Testis (tissue), 3 donors: Measurements from ENCODE around the gene MEGF11. TPM values are rescaled to one million over a fixed set of nuclear protein-coding genes. Genes with fewer than 3 reads are reported as not detected.

Source experiments
- DNase-seq: peaks from one replicate; pipeline ENCODE4 v3.0.0-alpha.2; 2019
- H3K27ac ChIP-seq, 2 donors: fragments of 200-600 bp; sonication (generic); one replicate each; pipeline ENCODE4 v1.5.1; 2019
- H3K27me3 ChIP-seq: fragments of 200-600 bp; sonication (generic); one replicate; pipeline ENCODE4 v1.5.1; 2019
- H3K36me3 ChIP-seq: fragments of 200-600 bp; sonication (generic); one replicate; pipeline ENCODE4 v1.5.1; 2017; ENCODE audit warnings: low read depth; ENCODE audit errors: missing control alignments
- H3K4me1 ChIP-seq: fragments of 200-600 bp; sonication (generic); one replicate; pipeline ENCODE4 v1.5.1; 2019
- H3K4me3 ChIP-seq, 2 donors: fragments of 200-600 bp; sonication (generic); one replicate each; pipeline ENCODE4 v1.5.1; 2017 to 2019
- H3K9me3 ChIP-seq: fragments of 200-600 bp; sonication (generic); one replicate; pipeline ENCODE4 v1.5.1; 2017
- CTCF ChIP-seq, 3 experiments: fragments of 450-650 bp in 2 of 3; fragments of 200-600 bp in 1 of 3; sonication (generic) in 1 of 3; IDR thresholded peaks; one replicate each; pipeline ENCODE4 v1.5.1; 2016 to 2019; ENCODE audit warnings: antibody characterized with exemption in 3 of 3, mild to moderate bottlenecking in 2 of 3, moderate library complexity in 1 of 3
- POLR2A ChIP-seq: fragments of 450-650 bp; IDR thresholded peaks from one replicate; pipeline ENCODE4 v1.6.1; 2017; ENCODE audit warnings: antibody characterized with exemption, mild to moderate bottlenecking, moderate library complexity
- WGBS, 2 donors: methylation state at CpG; one replicate each; pipeline ENCODE4 v1.1.5; 2018; 5-methylcytosine and 5-hydroxymethylcytosine counted together
- intact Hi-C: fragments of 100-400 bp; cut with DNase I; formaldehyde crosslinking; loops from one replicate; pipeline ENCODE4 v1.15.1; 2023; ENCODE audit warnings: low total_unique reads
- polyA plus RNA-seq: library from polyadenylated mRNA; stranded (reverse); fragments of 350-450 nt; fragmentation: Illumina TruSeq; extraction: RNeasy Lipid Tissue Mini Kit (QIAGEN cat#74804); gene quantifications from one replicate; pipeline ENCODE4 v1.2.3, GENCODE V29; 2014; ENCODE audit warnings: low read depth, low replicate concordance; ENCODE audit not compliant: insufficient read depth
- total RNA-seq, 2 donors: library from RNA; depleted of rRNA; stranded (reverse); fragments of >200 nt; gene quantifications; one replicate each; pipeline ENCODE4 v1.2.3, GENCODE V29; 2016

The MEGF11 gene
- total and polyA plus RNA-seq, 3 donors from 2014 or later, result 4.5 to 18.7 (median 8.6) TPM

- Histone ChIP-seq H3K4me1 (peaks cover 3% of the 10 kb centered on the region), H3K4me3 (no peak overlapping the region), H3K27me3 (no peaks in the 10 kb centered on the region), H3K36me3 (no peaks in the 10 kb centered on the region), H3K27ac (no peak overlapping the region), H3K9me3 (no peaks in the 10 kb centered on the region)
- intact Hi-C loops, result loop anchor here (10.0 kb wide), 1 partner anchor 303 kb away; no protein-coding TSS in a partner anchor
- no peak for TF ChIP-seq CTCF (IDR thresholded peaks at IDR 0.05)
- TF ChIP-seq POLR2A, result no peak
- DNase-seq, result no peak
Observed at GRCh38 chr15:66288093-66288492, 34.5 kb upstream of the MEGF11 start.

- intact Hi-C loops, result loop anchor here (10.0 kb wide), 1 partner anchor 303 kb away; no protein-coding TSS in a partner anchor
- Histone ChIP-seq H3K36me3 (no peaks in the 10 kb centered on the region), H3K27me3 (no peaks in the 10 kb centered on the region), H3K4me3 (no peak overlapping the region), H3K4me1 (peaks cover 3% of the 10 kb centered on the region), H3K27ac (no peak overlapping the region), H3K9me3 (no peaks in the 10 kb centered on the region)
- DNase-seq, result no peak
- 25 to 36% methylated on average over 6 of the region's 6 CpGs for WGBS, 2 donors
- TF ChIP-seq CTCF (IDR thresholded peaks at IDR 0.05) (peak in 2 of 3 experiments; percentile 32 to 62), POLR2A (no peak)
Observed at GRCh38 chr15:66287461-66288057, 34.0 kb upstream of the MEGF11 start.

- Histone ChIP-seq H3K27ac (no peak overlapping the region), H3K27me3 (no peaks in the 10 kb centered on the region), H3K4me3 (no peak overlapping the region), H3K4me1 (no peaks in the 10 kb centered on the region), H3K36me3 (no peaks in the 10 kb centered on the region), H3K9me3 (no peaks in the 10 kb centered on the region)
- TF ChIP-seq CTCF (IDR thresholded peaks at IDR 0.05), result no peak
- TF ChIP-seq POLR2A, result no peak
- intact Hi-C loops, result loop anchor here (10.0 kb wide), 1 partner anchor 301 kb away; no protein-coding TSS in a partner anchor
- DNase-seq, result no peak
- WGBS, 2 donors, result 76 to 81% methylated on average over 6 of the region's 6 CpGs
Observed at GRCh38 chr15:66285533-66286280, 32.2 kb upstream of the MEGF11 start.

GRCh38 chr15:66284271-66284670, 30.7 kb upstream of the MEGF11 start:
- intact Hi-C loops, result loop anchor here (10.0 kb wide), 1 partner anchor 299 kb away; no protein-coding TSS in a partner anchor
- H3K4me3 ChIP-seq, result no peak overlapping the region
- TF ChIP-seq CTCF (IDR thresholded peaks at IDR 0.05), result no peak
- no peak for TF ChIP-seq POLR2A
- 90 to 91% methylated on average over 3 of the region's 3 CpGs for WGBS, 2 donors
- no peaks in the 10 kb centered on the region for H3K9me3 ChIP-seq
- no peaks in the 10 kb centered on the region for H3K4me1 ChIP-seq
- H3K27me3 ChIP-seq, result no peaks in the 10 kb centered on the region
- H3K27ac ChIP-seq, result no peak overlapping the region
- H3K36me3 ChIP-seq, result no peaks in the 10 kb centered on the region
- DNase-seq, result no peak
